K562 (cell line): Measurements from ENCODE around the gene SKAP1. TPM values are rescaled to one million over a fixed set of nuclear protein-coding genes. Genes with fewer than 3 reads are reported as not detected.

ENCODE experiments used
- HES1 ChIP-seq: fragments of 450-650 bp; IDR thresholded peaks from 2 replicates; pipeline ENCODE4 v1.6.1; 2016; ENCODE audit warnings: low read depth, mild to moderate bottlenecking, moderate library complexity
- MEIS2 ChIP-seq: fragments of 450-650 bp; IDR thresholded peaks from 2 replicates; pipeline ENCODE4 v1.6.1; 2014; ENCODE audit warnings: mild to moderate bottlenecking; ENCODE audit not compliant: partially characterized antibody
- NCOA4 ChIP-seq: fragments of 450-650 bp; IDR thresholded peaks from 2 replicates; pipeline ENCODE4 v1.6.1; 2018; ENCODE audit warnings: mild to moderate bottlenecking; ENCODE audit not compliant: partially characterized antibody
- PBX2 ChIP-seq, 2 experiments: IDR thresholded peaks in 1 of 2; conservative IDR thresholded peaks in 1 of 2; 2 replicates each; pipeline ENCODE4 v1.6.1; 2016; ENCODE audit warnings: low read depth in 2 of 2, mild to moderate bottlenecking in 1 of 2, missing compliant biosample characterization in 1 of 2, missing genetic modification characterization in 1 of 2, moderate library complexity in 1 of 2
- PKNOX1 ChIP-seq: fragments of 450-650 bp; IDR thresholded peaks from 2 replicates; pipeline ENCODE4 v1.6.1; 2016
- RBM17 ChIP-seq: fragments of 200-400 bp; formaldehyde crosslinking; IDR thresholded peaks from 2 replicates; pipeline ENCODE4 v1.6.1; 2017; ENCODE audit warnings: low read depth, mild to moderate bottlenecking, low read length, borderline replicate concordance
- polyA plus RNA-seq, 8 experiments: library from polyadenylated mRNA; depleted of rRNA in 4 of 8; stranded (reverse) in 5 of 8; unstranded in 3 of 8; fragments of >200 nt; fragmentation: Nextera tagmentation in 2 of 8; fragmentation: Illumina TruSeq in 1 of 8; extraction: Ambion mirVana in 2 of 8; extraction: Trizol in 1 of 8; gene quantifications; 2 replicates each; pipeline versions ENCODE4 v1.2.1 to v1.2.3, GENCODE V29; 2011 to 2014; ENCODE audit warnings: inconsistent platforms in 1 of 8, missing spikeins in 1 of 8
- total RNA-seq, 7 experiments: library from RNA; depleted of rRNA in 6 of 7; stranded (reverse); fragments of >200 nt in 6 of 7; fragmentation: Illumina TruSeq in 2 of 7; extraction: Trizol in 2 of 7; gene quantifications; 2 replicates each; pipeline versions ENCODE4 v1.2.1 to v1.2.3, GENCODE V29; 2011 to 2021; ENCODE audit warnings: low replicate concordance in 1 of 7

SKAP1 gene
- total and polyA plus RNA-seq, 9 of the 15 experiments (the other 6 are each of a cell fraction or from before 2014, with no cell fraction given): 0.06 to 0.80 (median 0.10) TPM; not detected in 4

GRCh38 chr17:48328457-48328856, 101.6 kb downstream of the SKAP1 start (continued):
- TF ChIP-seq PBX2 (CRISPR knock-in tag; IDR thresholded peaks at IDR 0.05; ENCODE audit: low read depth) (no peak), PBX2 (tag; conservative IDR thresholded peaks at IDR 0.05; ENCODE audit: low read depth) (peak; percentile 75), NCOA4 (no peak), PKNOX1 (peak; percentile 67), RBM17 (no peak), MEIS2 (peak; percentile 87), HES1 (no peak)
